SK-N-SH treated with all-trans-retinoic acid at 6 μM for 48 hours (cell line): ENCODE measurements around the gene LMNTD2.

Experiments used
- CREB5 ChIP-seq: fragments of 250-450 bp; sonication (Bioruptor Pico); IDR thresholded peaks from 2 replicates; pipeline ENCODE4 v1.5.1; 2020; ENCODE audit warnings: low read depth, mild to moderate bottlenecking, moderate library complexity
- CSRNP3 ChIP-seq: fragments of 250-450 bp; sonication (Bioruptor Pico); IDR thresholded peaks from 2 replicates; pipeline ENCODE4 v1.5.1; 2021; ENCODE audit warnings: mild to moderate bottlenecking, moderate library complexity
- ESRRG ChIP-seq: fragments of 250-450 bp; sonication (Bioruptor Pico); IDR thresholded peaks from 2 replicates; pipeline ENCODE4 v1.6.1; 2021; ENCODE audit warnings: mild to moderate bottlenecking
- GLIS3 ChIP-seq: fragments of 250-450 bp; sonication (Bioruptor Pico); IDR thresholded peaks from 2 replicates; pipeline ENCODE4 v1.5.0; 2020; ENCODE audit warnings: mild to moderate bottlenecking, moderate library complexity
- ISL1 ChIP-seq: fragments of 250-450 bp; sonication (Bioruptor Pico); IDR thresholded peaks from 2 replicates; pipeline ENCODE4 v2.1.2; 2022; ENCODE audit warnings: mild to moderate bottlenecking, moderate library complexity
- PATZ1 ChIP-seq: fragments of 250-450 bp; sonication (Bioruptor Pico); IDR thresholded peaks from 2 replicates; pipeline ENCODE4 v1.8.0; 2020; ENCODE audit warnings: mild to moderate bottlenecking, moderate library complexity, borderline replicate concordance
- POU6F1 ChIP-seq: fragments of 250-450 bp; sonication (Bioruptor Pico); IDR thresholded peaks from 2 replicates; pipeline ENCODE4 v1.8.0; 2021; ENCODE audit warnings: low read depth, mild to moderate bottlenecking, moderate library complexity, borderline replicate concordance
- RARB ChIP-seq: fragments of 250-450 bp; sonication (Bioruptor Pico); IDR thresholded peaks from 2 replicates; pipeline ENCODE4 v1.8.0; 2021; ENCODE audit warnings: mild to moderate bottlenecking, moderate library complexity
- SNAI2 ChIP-seq: fragments of 250-450 bp; sonication (Bioruptor Pico); IDR thresholded peaks from 2 replicates; pipeline ENCODE4 v1.5.0; 2020; ENCODE audit warnings: mild to moderate bottlenecking, moderate library complexity
- TCF4 ChIP-seq: fragments of 250-450 bp; sonication (Bioruptor Pico); IDR thresholded peaks from 2 replicates; pipeline ENCODE4 v1.8.0; 2021; ENCODE audit warnings: mild to moderate bottlenecking, moderate library complexity, borderline replicate concordance
- ZFP30 ChIP-seq: fragments of 450-650 bp; formaldehyde crosslinking; IDR thresholded peaks from 2 replicates; pipeline ENCODE4 v1.5.0; 2022; ENCODE audit warnings: mild to moderate bottlenecking, moderate library complexity

- TF ChIP-seq PATZ1 (CRISPR knock-in tag) = no peak
- no peak for TF ChIP-seq ISL1 (CRISPR knock-in tag)
- TF ChIP-seq POU6F1 (CRISPR knock-in tag) = no peak
- TF ChIP-seq CREB5 (CRISPR knock-in tag) = no peak
- no peak for TF ChIP-seq TCF4
- no peak for TF ChIP-seq ZFP30 (CRISPR knock-in tag)
- no peak for TF ChIP-seq CSRNP3
- no peak for TF ChIP-seq GLIS3 (CRISPR knock-in tag)
- TF ChIP-seq ESRRG (CRISPR knock-in tag) = no peak
- TF ChIP-seq SNAI2 = no peak
- no peak for TF ChIP-seq RARB (CRISPR knock-in tag)
These were observed 20.5 kb downstream of the LMNTD2 start for GRCh38 chr11:539971-540481.
